AG20443 (cell line): ENCODE data around the gene SMARCB1.
A peak's percentile ranks its signal among the peaks of the same experiment; 100 is the strongest.

Experiments used
- DNase-seq: peaks from one replicate; pipeline ENCODE4 v3.0.0; 2012; ENCODE audit warnings: low spot score, mixed read lengths

The SMARCB1 gene

DNA sequence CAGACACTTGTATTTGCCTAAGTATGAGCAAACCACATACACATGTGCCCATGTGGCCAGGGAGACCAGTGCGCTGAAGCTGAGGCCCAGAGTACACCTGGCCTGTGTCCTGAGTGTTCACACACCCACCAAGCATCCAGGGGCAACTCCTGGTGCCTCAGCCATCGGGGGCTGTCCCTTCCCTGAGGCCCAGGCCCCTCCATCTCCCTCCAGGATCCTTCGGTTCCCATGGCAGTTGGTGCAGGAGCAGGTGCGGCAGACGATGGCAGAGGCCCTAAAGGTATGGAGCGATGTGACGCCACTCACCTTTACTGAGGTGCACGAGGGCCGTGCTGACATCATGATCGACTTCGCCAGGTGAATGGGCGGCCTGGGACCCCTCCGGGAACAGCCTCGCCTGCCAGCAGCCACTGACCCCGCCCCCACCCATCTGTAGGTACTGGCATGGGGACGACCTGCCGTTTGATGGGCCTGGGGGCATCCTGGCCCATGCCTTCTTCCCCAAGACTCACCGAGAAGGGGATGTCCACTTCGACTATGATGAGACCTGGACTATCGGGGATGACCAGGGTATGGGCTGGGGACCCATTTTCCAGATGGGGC, 6.5 kb upstream of the SMARCB1 start:
- no peak for DNase-seq

DNA sequence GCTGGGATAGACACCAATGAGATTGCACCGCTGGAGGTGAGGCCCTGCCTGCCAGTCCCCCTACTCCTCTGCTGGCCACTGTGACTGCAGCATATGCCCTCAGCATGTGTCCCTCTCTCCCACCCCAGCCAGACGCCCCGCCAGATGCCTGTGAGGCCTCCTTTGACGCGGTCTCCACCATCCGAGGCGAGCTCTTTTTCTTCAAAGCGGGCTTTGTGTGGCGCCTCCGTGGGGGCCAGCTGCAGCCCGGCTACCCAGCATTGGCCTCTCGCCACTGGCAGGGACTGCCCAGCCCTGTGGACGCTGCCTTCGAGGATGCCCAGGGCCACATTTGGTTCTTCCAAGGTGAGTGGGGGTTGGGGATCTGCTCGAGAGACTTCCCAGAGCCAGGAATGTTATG, 5.7 kb upstream of the SMARCB1 start:
- DNase-seq, result no peak

DNA sequence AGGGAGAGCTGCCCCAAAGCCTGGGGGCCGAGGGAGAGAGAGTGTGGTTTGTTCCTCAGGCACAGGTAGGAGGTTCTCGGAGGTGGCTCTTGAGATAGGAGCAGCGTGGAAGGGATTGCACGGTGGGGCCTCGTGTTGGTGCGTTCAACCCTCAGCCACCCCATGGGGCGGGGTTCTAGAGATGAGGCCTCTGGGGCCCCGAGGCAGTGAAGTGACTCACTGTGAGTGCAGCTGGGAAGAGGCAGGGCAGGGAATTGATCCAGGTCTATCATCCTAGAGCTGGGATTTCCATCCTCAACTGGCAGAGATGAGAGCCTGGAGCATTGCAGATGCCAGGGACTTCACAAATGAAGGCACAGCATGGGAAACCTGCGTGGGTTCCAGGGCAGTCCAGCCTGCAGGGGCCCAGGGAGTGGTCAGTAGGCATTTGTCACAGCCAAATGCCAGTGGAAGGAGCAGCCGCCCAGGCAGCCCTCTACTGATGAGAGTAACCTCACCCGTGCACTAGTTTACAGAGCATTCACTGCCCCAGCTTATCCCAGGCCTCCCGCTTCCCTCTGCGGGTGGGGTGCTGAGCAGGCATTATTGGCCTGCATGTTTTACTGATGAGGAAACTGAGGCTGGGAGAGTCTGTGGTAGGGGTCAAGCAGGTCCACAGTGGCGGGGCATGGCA, 5.1 kb upstream of the SMARCB1 start:
- DNase-seq, result peak; percentile 92

DNA sequence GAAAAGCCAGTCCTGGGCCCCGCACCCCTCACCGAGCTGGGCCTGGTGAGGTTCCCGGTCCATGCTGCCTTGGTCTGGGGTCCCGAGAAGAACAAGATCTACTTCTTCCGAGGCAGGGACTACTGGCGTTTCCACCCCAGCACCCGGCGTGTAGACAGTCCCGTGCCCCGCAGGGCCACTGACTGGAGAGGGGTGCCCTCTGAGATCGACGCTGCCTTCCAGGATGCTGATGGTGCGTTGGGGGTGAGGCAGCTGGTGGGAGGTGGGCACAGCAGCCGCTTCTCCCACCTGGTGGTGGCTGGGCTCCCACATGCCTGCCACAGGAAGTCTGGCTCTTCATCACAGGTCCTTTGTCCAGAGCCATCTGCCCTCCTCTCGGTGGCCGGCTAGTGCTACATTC, 4.5 kb upstream of the SMARCB1 start:
- no peak for DNase-seq

DNA sequence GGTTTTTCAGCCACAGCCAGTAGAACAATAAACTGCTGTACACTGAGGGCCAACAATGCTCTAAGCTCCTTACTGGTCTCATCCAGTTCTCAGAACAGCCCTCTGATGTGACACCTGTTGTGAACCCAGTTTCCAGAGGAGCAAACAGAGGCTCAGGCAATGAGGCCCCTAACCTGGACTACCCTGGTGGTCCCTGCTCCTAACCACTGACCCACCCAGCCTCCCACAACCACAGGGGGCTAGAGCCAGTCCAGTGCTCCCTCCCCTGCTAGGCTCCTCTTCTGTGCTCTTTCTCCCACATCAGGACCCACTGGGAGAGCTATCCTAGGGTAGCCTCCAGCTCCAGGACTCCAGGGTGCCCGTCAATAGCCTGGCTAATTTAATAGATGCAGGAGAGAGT, 4.1 kb upstream of the SMARCB1 start:
- no peak for DNase-seq

DNA sequence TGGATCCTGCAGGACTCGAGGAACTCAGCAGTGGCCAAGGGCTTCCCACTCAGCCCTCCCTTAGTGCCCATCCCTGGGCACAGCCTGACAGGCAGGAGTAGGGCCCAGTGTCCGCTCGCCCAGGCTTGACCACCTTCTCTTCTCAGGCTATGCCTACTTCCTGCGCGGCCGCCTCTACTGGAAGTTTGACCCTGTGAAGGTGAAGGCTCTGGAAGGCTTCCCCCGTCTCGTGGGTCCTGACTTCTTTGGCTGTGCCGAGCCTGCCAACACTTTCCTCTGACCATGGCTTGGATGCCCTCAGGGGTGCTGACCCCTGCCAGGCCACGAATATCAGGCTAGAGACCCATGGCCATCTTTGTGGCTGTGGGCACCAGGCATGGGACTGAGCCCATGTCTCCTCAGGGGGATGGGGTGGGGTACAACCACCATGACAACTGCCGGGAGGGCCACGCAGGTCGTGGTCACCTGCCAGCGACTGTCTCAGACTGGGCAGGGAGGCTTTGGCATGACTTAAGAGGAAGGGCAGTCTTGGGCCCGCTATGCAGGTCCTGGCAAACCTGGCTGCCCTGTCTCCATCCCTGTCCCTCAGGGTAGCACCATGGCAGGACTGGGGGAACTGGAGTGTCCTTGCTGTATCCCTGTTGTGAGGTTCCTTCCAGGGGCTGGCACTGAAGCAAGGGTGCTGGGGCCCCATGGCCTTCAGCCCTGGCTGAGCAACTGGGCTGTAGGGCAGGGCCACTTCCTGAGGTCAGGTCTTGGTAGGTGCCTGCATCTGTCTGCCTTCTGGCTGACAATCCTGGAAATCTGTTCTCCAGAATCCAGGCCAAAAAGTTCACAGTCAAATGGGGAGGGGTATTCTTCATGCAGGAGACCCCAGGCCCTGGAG, 3.3 kb upstream of the SMARCB1 start:
- no peak for DNase-seq

DNA sequence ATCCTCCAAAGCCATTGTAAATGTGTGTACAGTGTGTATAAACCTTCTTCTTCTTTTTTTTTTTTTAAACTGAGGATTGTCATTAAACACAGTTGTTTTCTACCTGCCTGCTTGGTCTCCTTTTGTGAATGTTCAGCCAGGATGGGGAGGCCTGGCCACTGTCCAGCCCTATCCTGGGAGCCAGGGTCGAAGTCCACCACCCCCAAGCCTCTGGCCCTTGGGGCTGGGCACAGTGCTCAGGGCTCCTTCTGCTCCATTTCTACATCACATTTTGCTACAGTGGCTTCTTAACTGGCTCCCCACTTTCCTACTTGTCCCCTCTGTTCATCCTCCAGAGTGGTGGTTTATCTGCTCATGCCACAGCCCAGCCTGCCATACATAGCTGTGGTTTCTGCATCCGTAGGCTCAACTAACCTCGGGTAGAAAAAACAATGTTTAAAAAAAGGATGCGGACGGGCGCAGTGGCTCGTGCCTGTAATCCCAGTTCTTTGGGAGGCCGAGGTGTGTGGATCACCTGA, 2.5 kb upstream of the SMARCB1 start:
- DNase-seq, result no peak

DNA sequence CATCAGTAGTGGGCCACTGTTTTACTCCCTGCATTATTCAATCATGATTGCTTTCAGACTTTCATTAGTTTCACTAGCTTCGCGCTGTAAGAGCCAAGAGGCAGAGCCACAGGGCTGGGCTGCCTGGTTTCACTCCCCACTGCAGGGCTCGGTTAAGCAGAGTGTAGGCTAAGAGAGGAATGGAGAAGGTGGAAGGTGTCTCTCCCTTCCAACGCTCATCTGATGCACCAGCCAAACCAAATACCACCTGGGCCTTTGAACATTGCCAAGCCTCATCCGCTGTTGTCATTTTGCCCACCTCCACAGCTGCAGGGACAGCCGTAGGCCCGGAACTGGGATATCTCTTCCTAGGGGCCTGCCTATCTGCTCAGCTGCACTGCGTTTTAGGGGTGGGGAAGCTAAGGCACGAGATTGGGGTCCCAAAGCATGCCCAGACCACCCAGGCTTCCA, 480 bp upstream of the SMARCB1 start:
- no peak for DNase-seq

DNA sequence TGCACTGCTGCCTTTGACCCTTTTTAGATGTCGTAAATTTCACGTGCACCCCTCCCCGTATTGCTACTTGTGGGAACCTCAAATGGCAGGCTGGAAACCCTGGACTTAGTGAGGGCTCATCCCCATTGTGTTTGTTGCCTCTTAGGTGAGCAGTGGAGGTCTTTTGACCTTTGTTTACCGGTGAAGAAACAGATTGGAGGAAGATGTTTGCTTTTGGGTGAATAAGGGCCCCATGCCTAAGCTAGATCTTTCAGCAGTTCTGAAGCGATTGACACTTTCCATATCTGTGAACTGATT, 782 bp downstream of the SMARCB1 start:
- no peak for DNase-seq

DNA sequence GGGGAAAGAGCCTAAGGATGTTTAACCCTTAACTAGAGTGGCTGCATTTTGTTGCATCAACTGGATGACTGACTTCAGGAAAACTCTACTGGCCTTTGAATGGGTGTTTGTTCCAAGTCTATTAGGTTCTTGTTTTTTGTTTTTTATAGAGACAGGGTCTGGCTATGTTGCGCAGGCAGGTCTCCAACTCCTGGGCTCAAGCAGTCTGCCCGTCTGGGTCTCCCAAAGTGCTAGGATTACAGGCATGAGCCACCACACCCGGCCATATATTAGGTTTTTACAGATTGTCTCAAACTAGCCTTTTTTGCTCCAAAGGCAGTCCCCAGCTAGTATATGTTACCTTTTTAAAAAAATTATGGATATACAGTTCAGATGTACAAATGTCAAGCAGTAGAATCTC, 1.1 kb downstream of the SMARCB1 start:
- no peak for DNase-seq

DNA sequence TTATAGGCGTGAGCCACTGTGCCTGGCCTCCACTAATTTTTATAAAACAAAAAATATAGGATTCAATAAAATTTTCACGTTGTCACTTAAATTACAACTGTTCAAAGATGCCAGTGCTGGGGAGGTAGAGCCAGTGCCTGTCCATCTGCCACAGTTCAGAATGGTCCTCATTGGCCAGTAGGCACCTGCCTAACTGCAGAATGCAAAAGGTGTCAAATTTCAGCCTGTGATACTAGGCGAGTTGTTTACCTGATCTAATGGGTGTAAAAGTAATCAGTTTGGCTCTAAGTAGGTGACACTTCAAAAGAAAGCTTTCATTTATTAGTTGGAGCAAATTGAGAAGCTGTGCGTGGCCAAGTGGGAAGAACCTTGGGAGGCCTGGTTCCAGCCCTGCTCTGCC, 2.4 kb downstream of the SMARCB1 start:
- no peak for DNase-seq

DNA sequence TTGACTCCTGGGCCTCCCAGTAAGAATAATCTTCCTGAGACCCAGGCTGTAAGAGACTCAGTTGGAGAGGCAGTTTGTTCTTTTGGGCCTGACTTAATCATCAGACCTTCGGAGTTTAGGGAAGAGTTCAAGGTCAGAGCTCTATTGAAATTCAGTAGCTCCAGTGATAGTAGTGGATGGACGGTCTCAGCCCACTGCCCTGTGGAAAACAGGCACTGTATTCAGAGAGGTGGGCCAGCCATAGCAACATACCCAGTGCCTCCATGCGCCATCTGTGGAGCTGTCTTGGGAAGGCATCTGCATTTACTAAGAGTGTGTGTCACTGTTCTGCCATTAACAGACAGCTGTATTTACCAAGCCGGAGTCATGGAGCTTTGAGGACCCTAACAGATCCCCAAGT, 2.9 kb downstream of the SMARCB1 start:
- no peak for DNase-seq

DNA sequence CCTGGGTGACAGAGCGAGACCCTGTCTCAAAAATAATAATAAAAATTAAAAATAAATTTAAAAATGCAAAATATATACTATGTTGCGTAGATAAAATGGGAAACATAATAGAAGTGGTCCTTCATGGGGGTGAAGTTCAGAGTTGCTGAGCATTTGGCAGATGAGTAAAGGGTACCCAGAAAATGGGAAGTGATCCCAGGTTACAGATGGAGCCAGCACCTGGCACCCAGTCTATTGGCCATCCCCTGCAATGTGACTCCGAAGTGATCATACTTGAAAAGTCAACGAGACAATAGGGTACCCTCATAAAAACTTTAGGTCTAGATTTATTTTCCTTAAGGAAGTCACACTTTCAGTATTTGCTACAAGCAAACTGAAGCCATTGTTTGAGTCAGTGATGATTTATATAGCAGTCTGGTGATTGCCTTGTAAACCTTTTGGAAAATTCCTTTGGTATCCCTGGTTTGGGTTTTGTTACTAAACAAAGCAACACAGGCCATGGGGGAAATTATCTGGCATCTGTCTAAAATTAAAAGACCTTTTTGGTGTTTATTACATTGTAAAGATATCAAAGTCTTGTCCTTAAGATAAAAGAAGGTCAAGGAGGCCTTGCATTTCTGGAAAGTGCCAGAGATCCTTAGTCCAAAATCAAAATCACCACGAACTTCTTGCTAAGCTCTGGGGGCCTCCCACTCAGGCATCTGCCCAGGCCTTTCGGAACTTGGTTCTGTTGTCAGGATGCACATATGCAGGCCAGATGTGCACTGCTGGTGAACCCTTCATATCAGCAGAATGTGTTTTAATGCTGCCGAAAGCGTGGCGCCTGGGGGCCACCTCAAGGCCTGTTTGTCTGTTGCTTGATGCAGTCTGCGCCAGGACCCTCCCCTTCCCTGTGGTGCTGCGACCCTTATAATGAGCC, 4.3 kb downstream of the SMARCB1 start:
- peak; percentile 84 for DNase-seq

DNA sequence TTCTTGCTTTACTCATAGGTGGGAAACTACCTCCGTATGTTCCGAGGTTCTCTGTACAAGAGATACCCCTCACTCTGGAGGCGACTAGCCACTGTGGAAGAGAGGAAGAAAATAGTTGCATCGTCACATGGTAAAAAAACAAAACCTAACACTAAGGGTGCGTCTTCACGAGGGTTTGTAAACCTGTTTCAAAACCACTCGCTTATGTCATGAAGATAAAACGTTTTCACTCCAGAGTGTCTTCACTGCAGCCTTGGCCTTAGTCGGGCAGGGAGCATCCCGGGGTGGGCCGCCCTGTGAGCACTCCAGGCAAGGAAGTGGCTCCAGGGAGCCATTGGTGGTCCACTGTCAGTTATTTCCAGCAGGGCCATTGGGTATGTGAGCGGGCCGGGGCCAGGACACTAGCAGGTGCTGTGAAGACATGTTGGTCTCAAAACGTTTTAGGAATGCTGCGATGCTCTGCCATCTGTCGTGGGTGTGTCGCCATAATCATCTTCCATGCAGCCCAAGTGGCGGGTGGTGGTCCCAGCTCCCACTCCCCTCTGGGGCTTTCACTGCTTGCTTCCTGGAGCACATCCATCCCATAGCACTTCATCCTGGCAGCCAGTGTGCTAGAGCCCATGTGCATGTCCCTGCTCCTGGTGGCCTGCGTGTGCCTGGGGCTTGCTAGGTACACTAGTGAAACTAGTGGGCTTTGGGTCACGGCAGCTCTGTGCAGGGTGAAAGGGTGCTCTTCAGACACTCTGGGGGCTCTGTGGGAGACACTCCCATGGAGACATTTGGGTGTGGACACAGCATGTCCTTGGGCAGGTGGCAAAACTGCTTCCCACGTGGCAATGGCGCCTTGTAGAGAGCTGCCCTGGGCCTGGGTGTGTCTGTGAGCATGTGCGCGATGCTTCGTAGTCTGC, 5.2 kb downstream of the SMARCB1 start:
- no peak for DNase-seq

DNA sequence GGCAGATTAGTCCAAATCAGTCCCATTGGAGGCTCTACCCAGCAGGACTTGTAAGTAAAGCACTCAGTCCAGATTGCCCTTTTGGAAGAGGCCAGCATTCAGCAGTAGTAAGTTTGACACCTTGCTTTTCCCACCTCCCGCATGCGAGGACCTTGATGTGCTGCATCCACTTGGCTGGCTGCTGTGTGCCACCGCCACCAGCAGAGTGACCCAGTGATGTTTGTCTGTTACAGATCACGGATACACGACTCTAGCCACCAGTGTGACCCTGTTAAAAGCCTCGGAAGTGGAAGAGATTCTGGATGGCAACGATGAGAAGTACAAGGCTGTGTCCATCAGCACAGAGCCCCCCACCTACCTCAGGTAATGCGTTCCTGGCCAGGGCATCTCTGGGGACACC, 6.6 kb downstream of the SMARCB1 start:
- DNase-seq, result no peak

DNA sequence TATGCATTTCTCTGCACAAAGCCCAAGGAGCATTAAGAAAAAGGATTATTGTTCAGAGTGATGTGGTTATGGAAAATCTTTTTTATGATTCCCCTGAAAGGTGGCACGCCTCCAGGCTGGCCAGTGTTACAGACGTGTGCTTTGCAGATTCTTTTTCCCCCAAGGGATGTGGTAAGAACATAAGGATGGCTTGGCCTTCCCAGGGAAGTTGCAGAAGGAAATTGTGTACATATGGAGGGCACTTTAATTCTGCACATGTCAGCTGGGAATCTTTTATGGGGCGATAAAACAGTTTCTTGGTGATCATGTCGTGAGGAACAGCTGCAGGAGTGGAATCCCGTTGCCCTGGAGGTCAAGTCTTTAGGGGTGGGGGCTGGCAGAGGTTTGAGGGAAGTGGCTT, 9.7 kb downstream of the SMARCB1 start:
- no peak for DNase-seq

DNA sequence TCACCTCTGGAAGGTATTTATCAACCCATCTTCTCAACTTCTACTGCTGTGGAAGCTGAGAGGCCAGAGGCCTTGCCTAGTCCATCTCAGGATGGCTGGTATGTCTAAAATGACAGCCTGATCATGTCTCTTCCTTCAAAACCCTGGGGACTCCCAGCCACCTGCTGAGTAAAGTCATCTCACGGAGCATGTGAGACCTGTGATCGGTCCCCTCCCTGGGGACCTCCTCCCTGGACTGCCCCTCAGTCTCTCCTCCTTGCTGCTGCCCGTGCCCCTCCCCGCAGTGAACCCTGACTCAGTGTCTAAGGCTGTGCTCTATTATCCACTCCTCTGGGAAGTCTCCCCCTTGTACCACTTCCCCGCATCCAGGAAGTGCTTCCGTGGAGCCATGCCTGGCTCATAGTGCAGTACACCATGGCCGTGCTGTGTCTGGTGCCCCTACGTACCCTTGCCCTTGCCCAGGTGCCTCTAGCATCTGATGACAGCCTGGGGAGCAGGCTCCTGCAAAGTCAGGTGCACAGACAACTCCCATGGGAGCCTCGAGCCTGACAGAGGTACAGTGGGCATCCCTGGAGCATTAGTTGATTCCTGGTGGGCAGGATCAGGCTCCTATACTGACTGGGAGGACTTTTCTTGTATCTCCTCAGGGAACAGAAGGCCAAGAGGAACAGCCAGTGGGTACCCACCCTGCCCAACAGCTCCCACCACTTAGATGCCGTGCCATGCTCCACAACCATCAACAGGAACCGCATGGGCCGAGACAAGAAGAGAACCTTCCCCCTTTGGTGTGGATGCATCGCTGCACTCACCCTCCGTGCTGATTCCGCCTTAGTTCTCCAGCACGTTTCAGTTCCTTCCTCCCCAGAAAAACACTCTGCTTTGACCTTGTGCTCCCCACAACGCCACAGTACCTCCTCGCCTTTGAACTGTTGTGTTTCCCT, 13.8 kb downstream of the SMARCB1 start:
- DNase-seq, result no peak

DNA sequence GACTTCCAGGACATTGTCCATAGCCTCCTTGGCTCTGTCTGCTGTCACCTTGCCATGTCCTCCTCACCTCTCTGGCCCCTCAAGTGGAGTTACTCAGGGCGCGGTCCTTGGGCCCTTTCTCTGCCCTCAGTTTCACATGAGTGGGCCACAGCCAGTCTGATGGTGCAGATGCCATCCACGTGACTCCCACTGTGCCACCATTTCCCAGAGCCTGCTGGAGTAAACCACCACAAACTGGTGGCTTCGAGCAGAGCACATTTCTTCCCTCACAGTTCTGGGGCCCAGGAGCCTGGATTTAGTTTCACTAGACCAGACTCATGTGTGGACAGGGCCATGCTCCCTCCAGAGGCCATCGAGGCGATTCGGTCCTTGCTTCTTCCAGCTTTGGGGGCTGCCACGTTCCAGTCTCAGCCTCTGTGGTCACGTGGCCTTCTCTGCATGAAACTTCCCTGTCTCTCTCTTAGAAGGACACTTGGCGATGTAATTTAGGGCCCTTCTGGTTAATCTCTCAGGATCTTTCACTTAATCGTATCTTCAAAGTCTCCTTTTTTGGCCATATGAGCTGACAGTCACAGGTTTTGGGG, 14.6 kb downstream of the SMARCB1 start:
- DNase-seq, result no peak

DNA sequence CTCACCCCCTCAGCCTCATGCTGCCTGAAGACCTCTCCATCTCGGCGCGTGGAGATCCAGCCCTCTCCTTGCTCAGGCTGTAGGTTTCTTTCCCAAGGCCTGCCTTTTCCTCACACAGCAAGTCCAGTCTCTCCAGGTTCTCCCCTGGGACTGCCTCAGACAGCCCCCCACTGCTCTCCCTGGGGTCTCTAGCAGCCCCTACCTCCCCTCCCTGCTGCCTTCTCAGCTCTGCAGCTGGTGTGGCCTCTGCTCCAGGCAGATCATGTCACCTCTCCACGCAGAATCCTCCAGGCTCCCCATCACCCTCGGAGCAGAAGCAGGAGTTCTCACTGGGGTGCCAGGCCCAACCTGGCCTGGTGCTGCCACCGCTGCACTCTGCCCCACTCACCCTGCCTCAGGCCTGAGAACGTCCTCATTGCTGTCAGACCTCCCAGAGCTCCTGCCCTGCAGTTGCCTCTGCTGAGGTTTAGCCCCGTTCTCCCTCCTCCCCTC, 15.2 kb downstream of the SMARCB1 start:
- DNase-seq, result no peak
